Caki2 (cell line): ENCODE results near the gene BRSK2. TPM values are rescaled to one million over a fixed set of nuclear protein-coding genes. Genes with fewer than 3 reads are reported as not detected.

Experiments used
- DNase-seq: peaks from one replicate; pipeline ENCODE4 v3.0.0-alpha.2; 2015; ENCODE audit warnings: low read depth
- in situ Hi-C: cut with HindIII; loops from 2 replicates; pipeline ENCODE4 v1.10.0; 2016; ENCODE audit warnings: low sequenced_read_pairs, low pct_unique_long_range_greater_than_20kb, mixed read lengths
- total RNA-seq: library from RNA; depleted of rRNA; stranded (reverse); fragments of >200 nt; shearing (Covaris generic); gene quantifications from 2 replicates; pipeline ENCODE4 v1.2.3, GENCODE V29; 2014; ENCODE audit warnings: low replicate concordance

BRSK2 gene
- total RNA-seq, 1 experiment from 2014 or later = 2.4 TPM

GRCh38 chr11:1494650-1495049 lies 104.9 kb downstream of the BRSK2 start:
- in situ Hi-C loops = no loop called here
- no peak for DNase-seq

GRCh38 chr11:1496091-1496760 lies 106.5 kb downstream of the BRSK2 start:
- in situ Hi-C loops = no loop called here
- no peak for DNase-seq

GRCh38 chr11:1496761-1497095 lies 107.0 kb downstream of the BRSK2 start:
- in situ Hi-C loops = no loop called here
- no peak for DNase-seq

- in situ Hi-C loops = no loop called here
- no peak for DNase-seq
Measured at GRCh38 chr11:1497600-1497999, 107.9 kb downstream of the BRSK2 start.

- in situ Hi-C loops = no loop called here
- DNase-seq = no peak
Measured at GRCh38 chr11:1498262-1498661, 108.5 kb downstream of the BRSK2 start.

GRCh38 chr11:1499261-1499890 lies 109.6 kb downstream of the BRSK2 start:
- no peak for DNase-seq
- in situ Hi-C loops = no loop called here

GRCh38 chr11:1499899-1500298 lies 110.2 kb downstream of the BRSK2 start:
- DNase-seq = no peak
- in situ Hi-C loops = no loop called here

GRCh38 chr11:1500466-1501420 lies 111.0 kb downstream of the BRSK2 start:
- no peak for DNase-seq
- in situ Hi-C loops = no loop called here

- DNase-seq = no peak
- in situ Hi-C loops = no loop called here
Measured at GRCh38 chr11:1501421-1502167, 111.9 kb downstream of the BRSK2 start.

- DNase-seq = no peak
- in situ Hi-C loops = no loop called here
Measured at GRCh38 chr11:1502168-1502953, 112.6 kb downstream of the BRSK2 start.

- in situ Hi-C loops = no loop called here
- DNase-seq = no peak
Measured at GRCh38 chr11:1502954-1503707, 113.4 kb downstream of the BRSK2 start.

- in situ Hi-C loops = no loop called here
Measured at GRCh38 chr11:1503708-1504104, 114.0 kb downstream of the BRSK2 start.

GRCh38 chr11:1504138-1504537 lies 114.4 kb downstream of the BRSK2 start:
- in situ Hi-C loops = no loop called here
- DNase-seq = no peak

More at GRCh38 chr11:1503708-1504104, 114.0 kb downstream of the BRSK2 start:
- DNase-seq = no peak

GRCh38 chr11:1504581-1505290 lies 115.0 kb downstream of the BRSK2 start:
- in situ Hi-C loops = no loop called here
- DNase-seq = no peak

GRCh38 chr11:1505480-1505879 lies 115.7 kb downstream of the BRSK2 start:
- in situ Hi-C loops = no loop called here
- DNase-seq = no peak

- in situ Hi-C loops = no loop called here
- DNase-seq = no peak
Measured at GRCh38 chr11:1506981-1507380, 117.2 kb downstream of the BRSK2 start.
